ENCODE measurements around the gene FAM118B.

GRCh38 chr11:126307706-126308105 is 96.1 kb downstream of the FAM118B start:
- TF ChIP-seq EZH2 (IDR thresholded peaks at IDR 0.05; ENCODE audit: insufficient read depth, low read length) (no peak), CTCF (IDR thresholded peaks at IDR 0.05; ENCODE audit: insufficient read depth, low read depth, low read length) (peak; percentile 51)

All from astrocyte (in vitro differentiated cells and primary cell).